Hepatocyte (in vitro differentiated cells): ENCODE measurements around the gene IDUA. TPM values are rescaled to one million over a fixed set of nuclear protein-coding genes. Genes with fewer than 3 reads are reported as not detected.

Source experiments
- DNase-seq: peaks from one replicate; pipeline ENCODE4 v3.0.0-alpha.2; 2016; ENCODE audit warnings: low spot score
- H2AFZ ChIP-seq: fragments of 200-600 bp; sonication (generic); 2 replicates; pipeline ENCODE4 v1.6.0; 2016; ENCODE audit warnings: antibody characterized with exemption, mild to moderate bottlenecking
- H3K27ac ChIP-seq: fragments of 200-600 bp; sonication (generic); 2 replicates; pipeline ENCODE4 v1.5.1; 2016; ENCODE audit warnings: mild to moderate bottlenecking
- H3K27me3 ChIP-seq: fragments of 200-600 bp; sonication (generic); 2 replicates; pipeline ENCODE4 v1.6.1; 2016
- H3K36me3 ChIP-seq: fragments of 200-600 bp; sonication (generic); replicated peaks from 2 replicates; pipeline ENCODE4 v1.5.1; 2016; ENCODE audit warnings: low read depth; ENCODE audit not compliant: insufficient read depth
- H3K4me1 ChIP-seq: fragments of 200-600 bp; sonication (generic); 2 replicates; pipeline ENCODE4 v1.5.1; 2016; ENCODE audit warnings: mild to moderate bottlenecking, moderate library complexity; ENCODE audit not compliant: insufficient read depth
- H3K4me2 ChIP-seq: fragments of 200-600 bp; sonication (generic); 2 replicates; pipeline ENCODE4 v1.6.0; 2016
- H3K4me3 ChIP-seq: fragments of 200-600 bp; sonication (generic); 2 replicates; pipeline ENCODE4 v1.5.1; 2016; ENCODE audit warnings: mild to moderate bottlenecking
- H3K79me2 ChIP-seq: fragments of 200-600 bp; sonication (generic); 2 replicates; pipeline ENCODE4 v1.6.0; 2017; ENCODE audit warnings: mild to moderate bottlenecking
- H3K9me2 ChIP-seq: fragments of 200-600 bp; sonication (generic); replicated peaks from 2 replicates; pipeline ENCODE4 v1.6.0; 2017; ENCODE audit warnings: mild to moderate bottlenecking; ENCODE audit not compliant: insufficient read depth
- H3K9me3 ChIP-seq: fragments of 200-600 bp; sonication (generic); 2 replicates; pipeline ENCODE4 v1.5.1; 2016; ENCODE audit warnings: low read depth, mild to moderate bottlenecking
- H4K20me1 ChIP-seq: fragments of 200-600 bp; sonication (generic); 2 replicates; pipeline ENCODE4 v1.6.0; 2016; ENCODE audit warnings: mild to moderate bottlenecking; ENCODE audit not compliant: insufficient read depth, poor library complexity, severe bottlenecking
- CTCF ChIP-seq: fragments of 200-600 bp; sonication (generic); IDR thresholded peaks from 2 replicates; pipeline ENCODE4 v1.5.1; 2016; ENCODE audit warnings: antibody characterized with exemption, mild to moderate bottlenecking; ENCODE audit not compliant: poor library complexity
- EZH2 ChIP-seq: fragments of 200-600 bp; sonication (generic); IDR thresholded peaks from 2 replicates; pipeline ENCODE4 v1.6.1; 2016; ENCODE audit warnings: antibody characterized with exemption, mild to moderate bottlenecking, borderline replicate concordance
- EZH2phosphoT487 ChIP-seq: fragments of 200-600 bp; sonication (generic); IDR thresholded peaks from one replicate; pipeline ENCODE4 v1.6.1; 2018; ENCODE audit warnings: antibody characterized with exemption, mild to moderate bottlenecking, low read depth, moderate library complexity; ENCODE audit not compliant: unreplicated experiment, severe bottlenecking
- WGBS: methylation state at CpG from one replicate; pipeline ENCODE4 v1.1.6; 2016; ENCODE audit warnings: low lambda C conversion rate; ENCODE audit errors: missing lambda C conversion rate; 5-methylcytosine and 5-hydroxymethylcytosine counted together
- polyA plus RNA-seq: library from polyadenylated mRNA; unstranded; fragments of >200 nt; fragmentation: Nextera tagmentation; extraction: Ambion mirVana; gene quantifications from 2 replicates; pipeline ENCODE4 v1.2.1, GENCODE V29; 2016
- total RNA-seq: library from RNA; depleted of rRNA; stranded (reverse); fragments of >200 nt; gene quantifications from 2 replicates; pipeline ENCODE4 v1.2.3, GENCODE V29; 2014

IDUA gene
- total and polyA plus RNA-seq, 2 experiments from 2014 or later: 13.1 to 82.6 TPM

- peak; percentile 77 for DNase-seq
- Histone ChIP-seq H3K4me3 (no peak overlapping the region), H3K27me3 (no peaks in the 10 kb centered on the region), H3K79me2 (no peaks in the 10 kb centered on the region), H3K9me2 (no peaks in the 10 kb centered on the region), H3K9me3 (no peaks in the 10 kb centered on the region), H3K27ac (peak overlapping the region; percentile 91), H3K36me3 (no peaks in the 10 kb centered on the region), H3K4me1 (peaks cover 40% of the 10 kb centered on the region), H3K4me2 (no peak overlapping the region), H2AFZ (no peak overlapping the region), H4K20me1 (no peaks in the 10 kb centered on the region)
- 53% methylated on average over 20 of the region's 20 CpGs for WGBS
- TF ChIP-seq CTCF (no peak), EZH2 (no peak), EZH2phosphoT487 (no peak)
These were observed 52.9 kb downstream of the IDUA start for GRCh38 chr4:1039493-1040343.

- Histone ChIP-seq H3K9me3 (no peaks in the 10 kb centered on the region), H3K4me3 (no peak overlapping the region), H3K9me2 (no peaks in the 10 kb centered on the region), H3K79me2 (no peaks in the 10 kb centered on the region), H3K27ac (peak overlapping the region; percentile 91), H4K20me1 (no peaks in the 10 kb centered on the region), H3K4me1 (peaks cover 40% of the 10 kb centered on the region), H2AFZ (no peak overlapping the region), H3K27me3 (no peaks in the 10 kb centered on the region), H3K4me2 (no peak overlapping the region), H3K36me3 (no peaks in the 10 kb centered on the region)
- DNase-seq: no peak
- WGBS: 93% methylated on average over 19 of the region's 21 CpGs
- TF ChIP-seq CTCF (no peak), EZH2phosphoT487 (no peak)
These were observed 53.7 kb downstream of the IDUA start for GRCh38 chr4:1040344-1041146.

GRCh38 chr4:1041147-1041935, 54.5 kb downstream of the IDUA start:
- Histone ChIP-seq H2AFZ (no peak overlapping the region), H3K79me2 (no peaks in the 10 kb centered on the region), H3K36me3 (no peaks in the 10 kb centered on the region), H3K27ac (peak overlapping the region; percentile 91), H4K20me1 (no peaks in the 10 kb centered on the region), H3K4me3 (no peak overlapping the region), H3K4me1 (peaks cover 40% of the 10 kb centered on the region), H3K9me3 (no peaks in the 10 kb centered on the region), H3K4me2 (peak overlapping the region; percentile 57), H3K27me3 (no peaks in the 10 kb centered on the region), H3K9me2 (no peaks in the 10 kb centered on the region)
- 70% methylated on average over 33 of the region's 36 CpGs for WGBS
- DNase-seq: peak; percentile 51
- TF ChIP-seq CTCF: no peak
- TF ChIP-seq EZH2phosphoT487: no peak
- no peak for TF ChIP-seq EZH2
